Neuronal stem cell (in vitro differentiated cells): ENCODE results near the gene OR10P1.

ENCODE experiments used
- DNase-seq: peaks from one replicate; pipeline ENCODE4 v3.0.0-alpha.2; 2013; ENCODE audit warnings: low spot score
- H2AFZ ChIP-seq: one replicate; pipeline ENCODE4 v1.6.1; 2013; ENCODE audit warnings: mild to moderate bottlenecking, low read length, inconsistent platforms
- H2AK5ac ChIP-seq: 2 replicates; pipeline ENCODE4 v1.6.1; 2013; ENCODE audit warnings: low read depth, mild to moderate bottlenecking, inconsistent platforms, low read length, moderate library complexity, mixed read lengths
- H2BK120ac ChIP-seq: 2 replicates; pipeline ENCODE4 v1.6.1; 2013; ENCODE audit warnings: low read depth, mild to moderate bottlenecking, inconsistent platforms, low read length, moderate library complexity, mixed read lengths
- H2BK12ac ChIP-seq: one replicate; pipeline ENCODE4 v1.6.1; 2013; ENCODE audit warnings: low read length, inconsistent platforms
- H2BK15ac ChIP-seq: 2 replicates; pipeline ENCODE4 v1.6.1; 2013; ENCODE audit warnings: mild to moderate bottlenecking, low read length, inconsistent platforms, mixed read lengths
- H2BK5ac ChIP-seq: one replicate; pipeline ENCODE4 v1.6.1; 2013; ENCODE audit warnings: inconsistent platforms, mild to moderate bottlenecking, low read length, moderate library complexity
- H3K14ac ChIP-seq: one replicate; pipeline ENCODE4 v1.6.1; 2013; ENCODE audit warnings: low read length, inconsistent platforms
- H3K18ac ChIP-seq: 2 replicates; pipeline ENCODE4 v1.6.1; 2013; ENCODE audit warnings: low read length, inconsistent platforms
- H3K23ac ChIP-seq: 2 replicates; pipeline ENCODE4 v1.6.1; 2013; ENCODE audit warnings: low read depth, mild to moderate bottlenecking, mixed read lengths, low read length, inconsistent platforms; ENCODE audit not compliant: poor library complexity
- H3K27ac ChIP-seq: replicated peaks from 3 replicates; pipeline ENCODE4 v1.5.1; 2013; ENCODE audit warnings: low read length, inconsistent platforms
- H3K27me3 ChIP-seq, 3 experiments: 2 replicates each; pipeline ENCODE4 v1.6.1; 2013; ENCODE audit warnings: low read length in 3 of 3, mild to moderate bottlenecking in 2 of 3, inconsistent platforms in 1 of 3, low read depth in 1 of 3, mixed read lengths in 1 of 3, moderate library complexity in 1 of 3; ENCODE audit not compliant: control insufficient read depth in 3 of 3, insufficient read depth in 3 of 3
- H3K36me3 ChIP-seq, 2 donors: replicated peaks in 1 of 2; 2 replicates each; pipeline ENCODE4 v1.6.1; 2013; ENCODE audit warnings: low read length in 2 of 2; ENCODE audit not compliant: control insufficient read depth in 2 of 2, insufficient read depth in 2 of 2
- H3K4ac ChIP-seq: 2 replicates; pipeline ENCODE4 v1.6.1; 2013; ENCODE audit warnings: inconsistent platforms, mild to moderate bottlenecking, low read length, moderate library complexity
- H3K4me1 ChIP-seq, 2 donors: 1 replicate in 1 of 2; 2 replicates in 1 of 2; pipeline ENCODE4 v1.6.1; 2013; ENCODE audit warnings: low read length in 2 of 2, low read depth in 1 of 2; ENCODE audit not compliant: control insufficient read depth in 2 of 2, insufficient read depth in 1 of 2
- H3K4me2 ChIP-seq: one replicate; pipeline ENCODE4 v1.6.1; 2013; ENCODE audit warnings: mild to moderate bottlenecking, low read length, inconsistent platforms; ENCODE audit not compliant: insufficient read depth, poor library complexity, severe bottlenecking
- H3K4me3 ChIP-seq, 2 donors: 2 replicates each; pipeline ENCODE4 v1.5.1; 2013; ENCODE audit warnings: low read length in 2 of 2, mild to moderate bottlenecking in 2 of 2, inconsistent platforms in 1 of 2, moderate library complexity in 1 of 2
- H3K79me1 ChIP-seq: one replicate; pipeline ENCODE4 v1.6.1; 2013; ENCODE audit warnings: low read depth, mild to moderate bottlenecking, inconsistent platforms, low read length, moderate library complexity
- H3K9ac ChIP-seq: one replicate; pipeline ENCODE4 v1.6.1; 2013; ENCODE audit warnings: mild to moderate bottlenecking, low read depth, low read length, inconsistent platforms; ENCODE audit not compliant: poor library complexity
- H3K9me3 ChIP-seq, 2 donors: replicated peaks in 1 of 2; 2 replicates each; pipeline versions ENCODE3 to v1.6.1; 2013; ENCODE audit warnings: low read length in 2 of 2, mild to moderate bottlenecking in 2 of 2, inconsistent platforms in 1 of 2, low read depth in 1 of 2, mixed read lengths in 1 of 2, moderate library complexity in 1 of 2; ENCODE audit not compliant: control insufficient read depth in 2 of 2, insufficient read depth in 1 of 2
- H4K8ac ChIP-seq: one replicate; pipeline ENCODE4 v1.6.1; 2013; ENCODE audit warnings: low read depth, mild to moderate bottlenecking, inconsistent platforms, low read length, moderate library complexity
- H4K91ac ChIP-seq: one replicate; pipeline ENCODE4 v1.6.1; 2013; ENCODE audit warnings: low read length, low read depth, mild to moderate bottlenecking, inconsistent platforms; ENCODE audit not compliant: poor library complexity
- WGBS, 2 donors: extraction: QIAGEN DNeasy Blood & Tissue Kit; methylation state at CpG; one replicate each; pipeline ENCODE4 v1.1.7; 2013; ENCODE audit warnings: missing lambda C conversion rate in 2 of 2, mixed read lengths in 1 of 2; ENCODE audit not compliant: insufficient read length in 2 of 2, insufficient replicate concordance in 1 of 2; ENCODE audit errors: extremely low coverage in 2 of 2; 5-methylcytosine and 5-hydroxymethylcytosine counted together

OR10P1 gene

GRCh38 chr12:55659486-55660385 is 23.0 kb downstream of the OR10P1 start:
- Histone ChIP-seq H2BK5ac (no peak overlapping the region), H2BK15ac (no peak overlapping the region), H3K14ac (no peak overlapping the region), H2AK5ac (no peak overlapping the region), H3K4ac (no peak overlapping the region), H3K27me3 (peaks cover 0 to 19% (median 2%) of the 10 kb centered on the region in 3 experiments), H3K4me2 (no peak overlapping the region), H2BK120ac (no peak overlapping the region), H3K9me3 (no peaks in the 10 kb centered on the region), H4K91ac (no peak overlapping the region), H3K79me1 (no peaks in the 10 kb centered on the region), H3K4me3 (no peak overlapping the region), H3K36me3 (no peaks in the 10 kb centered on the region), H4K8ac (no peak overlapping the region), H3K27ac (no peak overlapping the region), H3K4me1 (no peaks in the 10 kb centered on the region), H3K23ac (no peak overlapping the region), H2BK12ac (no peak overlapping the region), H3K18ac (no peak overlapping the region), H2AFZ (no peak overlapping the region), H3K9ac (no peak overlapping the region)
- WGBS, 2 donors: no CpG with 5 or more reads among the region's 9 CpGs
- DNase-seq: no peak

GRCh38 chr12:55663391-55663790 is 26.7 kb downstream of the OR10P1 start:
- H3K36me3 ChIP-seq: no peaks in the 10 kb centered on the region
- no peak overlapping the region for H3K4ac ChIP-seq
- H2BK120ac ChIP-seq: no peak overlapping the region
- H3K18ac ChIP-seq: no peak overlapping the region
- H3K4me2 ChIP-seq: no peak overlapping the region
- no peaks in the 10 kb centered on the region for H3K9me3 ChIP-seq
- H3K4me3 ChIP-seq: no peak overlapping the region
- H3K27me3 ChIP-seq: peaks cover 0 to 6% (median 0%) of the 10 kb centered on the region in 3 experiments
- no peak overlapping the region for H3K9ac ChIP-seq
- H3K14ac ChIP-seq: no peak overlapping the region
- no peak overlapping the region for H2BK15ac ChIP-seq
- H4K91ac ChIP-seq: no peak overlapping the region
- H2AFZ ChIP-seq: no peak overlapping the region
- no peak overlapping the region for H2AK5ac ChIP-seq
- no peaks in the 10 kb centered on the region for H3K4me1 ChIP-seq
- no peak overlapping the region for H4K8ac ChIP-seq
- no peak overlapping the region for H3K27ac ChIP-seq
- no peak overlapping the region for H3K23ac ChIP-seq
- H2BK5ac ChIP-seq: no peak overlapping the region
- WGBS, 2 donors: no CpG with 5 or more reads among the region's 1 CpG
- no peak for DNase-seq
- no peaks in the 10 kb centered on the region for H3K79me1 ChIP-seq
- H2BK12ac ChIP-seq: no peak overlapping the region

GRCh38 chr12:55664826-55665225 is 28.1 kb downstream of the OR10P1 start:
- H3K14ac ChIP-seq: no peak overlapping the region
- H3K4me3 ChIP-seq: no peak overlapping the region
- no peak overlapping the region for H2BK12ac ChIP-seq
- H3K4me2 ChIP-seq: no peak overlapping the region
- no peak overlapping the region for H2BK5ac ChIP-seq
- peak overlapping the region; percentile 11 for H2AK5ac ChIP-seq
- H3K4ac ChIP-seq: no peak overlapping the region
- no peaks in the 10 kb centered on the region for H3K36me3 ChIP-seq
- no peak overlapping the region for H3K27ac ChIP-seq
- no peak for DNase-seq
- no peak overlapping the region for H4K8ac ChIP-seq
- H3K23ac ChIP-seq: no peak overlapping the region
- no peak overlapping the region for H4K91ac ChIP-seq
- H3K4me1 ChIP-seq: no peaks in the 10 kb centered on the region
- H2BK15ac ChIP-seq: no peak overlapping the region
- no peak overlapping the region for H2BK120ac ChIP-seq
- peaks cover 0 to 3% (median 0%) of the 10 kb centered on the region in 3 experiments for H3K27me3 ChIP-seq
- no peak overlapping the region for H3K18ac ChIP-seq
- no CpG with 5 or more reads among the region's 10 CpGs for WGBS, 2 donors
- H3K79me1 ChIP-seq: no peaks in the 10 kb centered on the region
- no peaks in the 10 kb centered on the region for H3K9me3 ChIP-seq
- H2AFZ ChIP-seq: peak overlapping the region; percentile 12
- no peak overlapping the region for H3K9ac ChIP-seq

GRCh38 chr12:55666508-55666907 is 29.8 kb downstream of the OR10P1 start:
- H3K23ac ChIP-seq: no peak overlapping the region
- H3K9ac ChIP-seq: no peak overlapping the region
- no peaks in the 10 kb centered on the region for H3K79me1 ChIP-seq
- no peak overlapping the region for H3K4me2 ChIP-seq
- no peak overlapping the region for H2AFZ ChIP-seq
- H3K27ac ChIP-seq: no peak overlapping the region
- no peaks in the 10 kb centered on the region for H3K4me1 ChIP-seq
- H2BK15ac ChIP-seq: no peak overlapping the region
- H4K91ac ChIP-seq: no peak overlapping the region
- no peak overlapping the region for H4K8ac ChIP-seq
- H2BK120ac ChIP-seq: no peak overlapping the region
- no peaks in the 10 kb centered on the region for H3K9me3 ChIP-seq
- H3K4me3 ChIP-seq: no peak overlapping the region
- H3K14ac ChIP-seq: no peak overlapping the region
- no peak for DNase-seq
- no peak overlapping the region for H2BK12ac ChIP-seq
- H3K18ac ChIP-seq: no peak overlapping the region
- H3K27me3 ChIP-seq: peaks cover 0 to 6% (median 0%) of the 10 kb centered on the region in 3 experiments
- H2BK5ac ChIP-seq: no peak overlapping the region
- WGBS, 2 donors: no CpG with 5 or more reads among the region's 7 CpGs
- no peaks in the 10 kb centered on the region for H3K36me3 ChIP-seq
- H3K4ac ChIP-seq: no peak overlapping the region
- H2AK5ac ChIP-seq: no peak overlapping the region
